H1 (cell line): ENCODE measurements around the gene NOTUM. TPM values are rescaled to one million over a fixed set of nuclear protein-coding genes. Genes with fewer than 3 reads are reported as not detected.

Experiments used
- CTCF ChIA-PET: fragments of 300-600 bp; sonication (Branson Sonifier 250); formaldehyde crosslinking; loops from one replicate; lab custom pipeline; 2021; ENCODE audit not compliant: partially characterized antibody; lab: Charles Lee
- POLR2A ChIA-PET: fragments of 300-600 bp; sonication (Branson Sonifier 250); formaldehyde crosslinking; loops from one replicate; lab custom pipeline; 2021; ENCODE audit warnings: inconsistent platforms; ENCODE audit not compliant: partially characterized antibody; lab: Charles Lee
- DNase-seq, 2 experiments: peaks; one replicate each; pipeline versions ENCODE4 v3.0.0 to v3.0.0-alpha.2; 2010 to 2022; ENCODE audit warnings: low spot score in 2 of 2, low read depth in 1 of 2, mixed read lengths in 1 of 2
- FAIRE-seq: peaks from 2 replicates; lab custom pipeline; 2011; peaks lifted over from hg19 to GRCh38; lab: Jason Lieb, UNC
- H2AFZ ChIP-seq: 2 replicates; pipeline ENCODE4 v1.8.1; 2012; ENCODE audit warnings: low read length, inconsistent platforms
- H2AK5ac ChIP-seq: 2 replicates; pipeline ENCODE4 v1.6.1; 2013; ENCODE audit warnings: low read depth, low read length
- H2BK120ac ChIP-seq: replicated peaks from 2 replicates; pipeline ENCODE3; 2013; ENCODE audit warnings: low read depth, low read length, inconsistent platforms
- H2BK12ac ChIP-seq: 2 replicates; pipeline ENCODE4 v1.6.1; 2013; ENCODE audit warnings: low read depth, low read length
- H2BK15ac ChIP-seq: 2 replicates; pipeline ENCODE4 v1.6.1; 2013; ENCODE audit warnings: low read length
- H2BK20ac ChIP-seq: 2 replicates; pipeline ENCODE4 v1.6.1; 2013; ENCODE audit warnings: low read length
- H2BK5ac ChIP-seq: 2 replicates; pipeline ENCODE4 v1.6.1; 2013; ENCODE audit warnings: low read depth, low read length
- H3K14ac ChIP-seq: 2 replicates; pipeline ENCODE4 v1.6.1; 2013; ENCODE audit warnings: inconsistent platforms; ENCODE audit not compliant: insufficient read length
- H3K18ac ChIP-seq: 2 replicates; pipeline ENCODE4 v1.6.1; 2013; ENCODE audit warnings: low read length; ENCODE audit errors: extremely low read depth
- H3K23ac ChIP-seq: 2 replicates; pipeline ENCODE4 v1.6.1; 2013; ENCODE audit warnings: inconsistent platforms; ENCODE audit not compliant: insufficient read length
- H3K23me2 ChIP-seq: 2 replicates; pipeline ENCODE4 v1.6.1; 2013; ENCODE audit warnings: low read depth, low read length
- H3K27ac ChIP-seq: 2 replicates; pipeline ENCODE4 v1.6.1; 2011; ENCODE audit warnings: low read depth, low read length, inconsistent platforms
- H3K27me3 ChIP-seq, 4 experiments: replicated peaks in 1 of 4; 1 replicate in 1 of 4; 2 replicates in 3 of 4; pipeline versions ENCODE4 v1.6.1 to v1.8.1; 2011 to 2013; ENCODE audit warnings: low read length in 3 of 4, mild to moderate bottlenecking in 3 of 4, inconsistent platforms in 2 of 4, mixed read lengths in 2 of 4, moderate library complexity in 1 of 4; ENCODE audit not compliant: control insufficient read depth in 3 of 4, insufficient read depth in 3 of 4; ENCODE audit errors: extremely low read depth in 1 of 4
- H3K36me3 ChIP-seq, 4 experiments: 2 replicates each; pipeline versions ENCODE4 v1.6.1 to v1.8.1; 2011 to 2013; ENCODE audit warnings: mild to moderate bottlenecking in 4 of 4, low read length in 3 of 4, moderate library complexity in 2 of 4, control low read depth in 1 of 4, inconsistent platforms in 1 of 4; ENCODE audit not compliant: insufficient read depth in 4 of 4, control insufficient read depth in 2 of 4
- H3K4ac ChIP-seq: replicated peaks from 2 replicates; pipeline ENCODE3; 2013; ENCODE audit warnings: low read length, low read depth, mixed read lengths, inconsistent platforms; ENCODE audit not compliant: insufficient read length
- H3K4me1 ChIP-seq, 4 experiments: replicated peaks in 1 of 4; 1 replicate in 1 of 4; 2 replicates in 3 of 4; pipeline versions ENCODE4 v1.6.1 to v1.8.1; 2011 to 2013; ENCODE audit warnings: low read length in 3 of 4, inconsistent platforms in 2 of 4, mixed read lengths in 1 of 4; ENCODE audit not compliant: insufficient read depth in 4 of 4, control insufficient read depth in 3 of 4
- H3K4me2 ChIP-seq, 2 experiments: 2 replicates each; pipeline versions ENCODE4 v1.6.1 to v1.8.1; 2011 to 2013; ENCODE audit warnings: low read depth in 2 of 2, low read length in 2 of 2, control low read depth in 1 of 2, inconsistent platforms in 1 of 2, mild to moderate bottlenecking in 1 of 2; ENCODE audit not compliant: insufficient read depth in 1 of 2
- H3K4me3 ChIP-seq, 4 experiments: fragments of 200-600, 300-600 bp in 1 of 4; sonication (generic), shearing (Covaris generic), sonication (Bioruptor Twin) in 1 of 4; 2 replicates each; pipeline versions ENCODE4 v1.5.1 to v1.8.1; 2011 to 2016; ENCODE audit warnings: low read length in 4 of 4, low read depth in 3 of 4, control low read depth in 2 of 4, inconsistent platforms in 2 of 4, mild to moderate bottlenecking in 2 of 4, mixed read lengths in 1 of 4, moderate library complexity in 1 of 4; ENCODE audit not compliant: insufficient read depth in 2 of 4; ENCODE audit errors: extremely low read depth in 1 of 4
- H3K56ac ChIP-seq: replicated peaks from 2 replicates; pipeline ENCODE3; 2013; ENCODE audit warnings: low read depth, mild to moderate bottlenecking, mixed read lengths, low read length, inconsistent platforms; ENCODE audit not compliant: insufficient read length
- H3K79me1 ChIP-seq: 2 replicates; pipeline ENCODE4 v1.6.1; 2013; ENCODE audit warnings: low read depth, low read length, control low read depth
- H3K79me2 ChIP-seq, 2 experiments: 2 replicates each; pipeline versions ENCODE4 v1.6.1 to v1.8.1; 2012 to 2013; ENCODE audit warnings: low read length in 2 of 2, mild to moderate bottlenecking in 2 of 2, inconsistent platforms in 1 of 2; ENCODE audit not compliant: insufficient read depth in 2 of 2, control insufficient read depth in 1 of 2
- H3K9ac ChIP-seq, 4 experiments: replicated peaks in 1 of 4; 1 replicate in 1 of 4; 2 replicates in 3 of 4; pipeline versions ENCODE4 v1.6.1 to v1.8.1; 2011 to 2013; ENCODE audit warnings: low read depth in 3 of 4, low read length in 3 of 4, control low read depth in 2 of 4, mild to moderate bottlenecking in 2 of 4, moderate library complexity in 2 of 4, inconsistent platforms in 1 of 4; ENCODE audit errors: extremely low read depth in 1 of 4
- H3K9me3 ChIP-seq, 2 experiments: 2 replicates each; pipeline versions ENCODE4 v1.6.1 to v1.8.1; 2012 to 2013; ENCODE audit warnings: mild to moderate bottlenecking in 2 of 2, moderate library complexity in 2 of 2, control low read depth in 1 of 2, inconsistent platforms in 1 of 2, low read depth in 1 of 2, low read length in 1 of 2, mixed read lengths in 1 of 2; ENCODE audit not compliant: insufficient read depth in 2 of 2
- H4K20me1 ChIP-seq, 2 experiments: replicated peaks in 1 of 2; 2 replicates each; pipeline versions ENCODE3 to v1.8.1; 2011 to 2013; ENCODE audit warnings: inconsistent platforms in 2 of 2, low read length in 2 of 2, mild to moderate bottlenecking in 1 of 2; ENCODE audit not compliant: insufficient read depth in 2 of 2, control insufficient read depth in 1 of 2
- H4K5ac ChIP-seq: 2 replicates; pipeline ENCODE4 v1.6.1; 2013; ENCODE audit warnings: low read length, low read depth, mixed read lengths, inconsistent platforms; ENCODE audit not compliant: insufficient read length
- H4K8ac ChIP-seq: 2 replicates; pipeline ENCODE4 v1.8.0; 2013; ENCODE audit warnings: mild to moderate bottlenecking, moderate library complexity, low read length, inconsistent platforms; ENCODE audit not compliant: insufficient read depth; ENCODE audit errors: extremely low read depth
- H4K91ac ChIP-seq: replicated peaks from 2 replicates; pipeline ENCODE3; 2013; ENCODE audit warnings: low read length, mixed read lengths, inconsistent platforms; ENCODE audit not compliant: insufficient read length
- POLR2AphosphoS5 ChIP-seq: IDR thresholded peaks from 2 replicates; pipeline ENCODE4 v1.6.1; 2011; ENCODE audit warnings: low read depth, low read length
- WGBS, 2 experiments: shearing (Covaris generic) in 1 of 2; methylation state at CpG; one replicate each; pipeline versions ENCODE4 v1.1.6 to v1.1.7; 2013 to 2015; ENCODE audit warnings: low lambda C conversion rate in 2 of 2, mixed read lengths in 2 of 2, inconsistent platforms in 1 of 2, low coverage in 1 of 2, missing lambda C conversion rate in 1 of 2; ENCODE audit not compliant: insufficient replicate concordance in 2 of 2, insufficient coverage in 1 of 2, insufficient read length in 1 of 2; ENCODE audit errors: extremely low coverage in 1 of 2, missing lambda C conversion rate in 1 of 2; 5-methylcytosine and 5-hydroxymethylcytosine counted together
- polyA plus RNA-seq, 7 experiments: library from polyadenylated mRNA; depleted of rRNA in 3 of 7; stranded (reverse) in 5 of 7; unstranded in 2 of 7; fragments of >200 nt in 5 of 7; fragments of 200-250 nt in 2 of 7; gene quantifications; 1 replicate in 5 of 7; 2 replicates in 1 of 7; 4 replicates in 1 of 7; pipeline versions ENCODE4 v1.2.1 to v1.2.3, GENCODE V29; 2011 to 2013; ENCODE audit warnings: missing spikeins in 2 of 7, mixed read lengths in 2 of 7
- total RNA-seq: library from RNA; stranded (reverse); fragmentation: NEBNext Ultra II Directional; extraction: Animal tissue kit (Norgen Biotek cat#: 25700); gene quantifications from 2 replicates; pipeline ENCODE4 v1.2.1, GENCODE V29; 2021

Gene NOTUM
- total and polyA plus RNA-seq, 2 of the 8 experiments (the other 6 are each of a cell fraction or from before 2014, with no cell fraction given), result 0.45 to 0.76 TPM

DNA sequence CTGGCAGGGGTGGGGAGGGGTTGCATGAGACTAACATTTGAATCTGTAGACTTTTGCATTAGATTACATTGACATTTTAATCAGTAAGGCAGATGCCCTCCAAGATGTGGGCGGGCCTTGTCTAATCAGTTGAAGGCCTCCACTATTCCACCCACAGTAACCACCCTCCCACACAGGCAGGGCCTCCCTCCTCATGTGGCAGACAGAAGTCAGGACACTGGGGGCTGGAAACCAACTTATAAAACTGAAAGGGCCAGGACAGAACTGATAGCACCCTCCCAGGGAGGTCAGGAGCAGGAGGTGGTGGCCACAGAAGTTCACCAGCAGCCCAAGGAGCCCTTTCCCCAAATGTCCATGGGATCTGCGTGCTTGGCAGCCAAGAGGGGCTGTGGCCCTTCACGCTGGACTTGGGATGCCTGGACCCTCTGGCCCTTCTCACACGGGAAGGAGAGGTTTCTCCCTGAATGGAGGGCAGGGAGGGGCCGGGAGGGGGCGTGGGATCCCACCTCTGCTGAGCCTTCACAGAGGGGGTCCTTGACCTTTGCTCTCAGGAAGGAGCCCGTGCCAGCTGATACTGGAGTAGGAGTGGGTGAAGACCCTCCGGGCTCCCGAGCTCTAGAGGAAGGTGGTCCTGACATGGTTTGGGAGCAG lies 28.5 kb downstream of the NOTUM start:
- H3K27me3 ChIP-seq, result peaks cover 0 to 12% (median 9%) of the 10 kb centered on the region in 4 experiments; a peak in 4 of 7 replicates
- no peak for TF ChIP-seq POLR2AphosphoS5
- H4K5ac ChIP-seq, result no peak overlapping the region
- H3K18ac ChIP-seq, result no peak overlapping the region
- H2BK120ac ChIP-seq, result no peak overlapping the region
- peaks cover 7 to 23% of the 10 kb centered on the region in 2 experiments for H4K20me1 ChIP-seq
- no peak overlapping the region for H2BK12ac ChIP-seq
- DNase-seq (no peak), FAIRE-seq (no peak)
- no peak overlapping the region for H3K4ac ChIP-seq
- H3K23me2 ChIP-seq, result peaks cover 8% of the 10 kb centered on the region; the same call in 1 of the 2 replicates
- no peaks in the 10 kb centered on the region; a peak in 1 of 4 replicates for H3K79me2 ChIP-seq
- no peak overlapping the region for H3K27ac ChIP-seq
- no peak overlapping the region for H3K14ac ChIP-seq
- no peak overlapping the region for H2BK5ac ChIP-seq
- H3K56ac ChIP-seq, result no peak overlapping the region
- no peak overlapping the region for H2AK5ac ChIP-seq
- H4K8ac ChIP-seq, result no peak overlapping the region
- ChIA-PET CTCF (interaction anchor here (1.1 to 3.8 kb wide), 6 partner anchors 26 to 370 kb away, joined by 3 to 9 read pairs (median 3); no protein-coding TSS in a partner anchor), POLR2A (interaction anchor here (1.1 to 14.6 kb wide), 15 partner anchors 7 to 127 kb away, joined by 3 to 150 read pairs (median 6); partner anchors contain the start of genes MAFG, NOTUM, PCYT2 and RAC3)
- no peak overlapping the region for H3K9ac ChIP-seq
- H3K79me1 ChIP-seq, result no peaks in the 10 kb centered on the region
- H3K4me3 ChIP-seq, result no peak overlapping the region
- no peak overlapping the region for H4K91ac ChIP-seq
- peaks cover 0 to 25% (median 10%) of the 10 kb centered on the region in 4 experiments; a peak in 5 of 8 replicates for H3K36me3 ChIP-seq
- no peak overlapping the region for H2BK15ac ChIP-seq
- no peak overlapping the region for H2BK20ac ChIP-seq
- 93% methylated on average over 7 of the region's 9 CpGs; no CpG with 5 or more reads in 1 of the 2 experiments for WGBS, 2 experiments
- no peak overlapping the region for H2AFZ ChIP-seq
- no peak overlapping the region for H3K4me2 ChIP-seq
- no peak overlapping the region for H3K23ac ChIP-seq
- H3K4me1 ChIP-seq, result peaks cover 0 to 13% (median 3%) of the 10 kb centered on the region in 4 experiments; a peak in 5 of 7 replicates
- H3K9me3 ChIP-seq, result no peaks in the 10 kb centered on the region
